ENCODE data around the gene ZNF692.
A peak's percentile ranks its signal among the peaks of the same experiment; 100 is the strongest.

Gene ZNF692

DNA sequence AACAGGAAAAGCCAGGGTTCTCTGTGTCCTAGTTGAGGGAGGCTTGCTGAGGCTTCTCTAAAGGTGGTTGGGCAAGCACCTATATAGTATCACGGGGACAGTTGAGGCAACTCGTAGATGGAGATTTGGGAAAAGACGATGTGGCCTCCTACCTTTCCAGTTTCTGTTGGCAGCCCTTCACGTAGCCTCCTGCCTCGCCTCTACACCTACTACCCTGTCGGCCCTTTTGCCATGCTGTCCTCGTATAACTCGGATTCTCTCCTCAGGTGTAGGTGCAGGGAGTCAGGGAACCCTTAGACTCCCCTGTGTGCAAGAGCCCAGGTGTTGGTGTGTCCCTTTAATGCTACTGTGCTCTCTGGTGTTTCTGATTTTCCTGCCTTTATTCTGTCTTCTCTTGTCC, 10.3 kb downstream of the ZNF692 start:
- Mint-ChIP-seq H3K4me3 (no peak overlapping the region), H3K36me3 (ENCODE audit: low read depth) (peaks cover 25% of the 10 kb centered on the region), H3K27ac (no peak overlapping the region), H3K9me3 (no peaks in the 10 kb centered on the region), H3K27me3 (no peaks in the 10 kb centered on the region), H3K4me1 (no peaks in the 10 kb centered on the region)
- ATAC-seq (no peak), DNase-seq (no peak)

DNA sequence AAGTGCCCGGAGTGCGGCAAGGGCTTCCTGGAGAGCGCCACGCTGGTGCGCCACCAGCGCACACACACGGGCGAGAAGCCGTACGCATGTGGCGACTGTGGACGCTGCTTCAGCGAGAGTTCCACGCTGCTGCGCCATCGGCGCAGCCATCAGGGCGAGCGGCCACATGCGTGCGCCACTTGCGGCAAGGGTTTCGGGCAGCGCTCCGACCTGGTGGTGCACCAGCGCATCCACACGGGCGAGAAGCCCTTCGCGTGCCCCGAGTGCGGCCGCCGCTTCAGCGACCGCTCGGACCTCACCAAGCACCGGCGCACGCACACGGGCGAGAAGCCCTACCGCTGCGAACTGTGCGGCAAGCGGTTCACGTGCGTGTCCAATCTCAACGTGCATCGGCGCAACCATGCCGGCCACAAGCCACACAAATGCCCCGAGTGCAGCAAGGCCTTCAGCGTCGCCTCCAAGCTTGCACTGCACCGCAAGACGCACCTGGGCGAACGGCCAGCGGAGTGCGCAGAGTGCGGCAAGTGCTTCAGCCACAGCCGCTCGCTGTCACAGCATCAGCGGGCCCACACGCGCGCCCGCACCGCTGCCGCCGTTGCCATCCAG, 10.8 kb downstream of the ZNF692 start:
- Mint-ChIP-seq H3K4me3 (no peak overlapping the region), H3K4me1 (no peaks in the 10 kb centered on the region), H3K27me3 (no peaks in the 10 kb centered on the region), H3K9me3 (no peaks in the 10 kb centered on the region), H3K27ac (no peak overlapping the region), H3K36me3 (ENCODE audit: low read depth) (peaks cover 25% of the 10 kb centered on the region)
- DNase-seq, result no peak
- ATAC-seq, result no peak

DNA sequence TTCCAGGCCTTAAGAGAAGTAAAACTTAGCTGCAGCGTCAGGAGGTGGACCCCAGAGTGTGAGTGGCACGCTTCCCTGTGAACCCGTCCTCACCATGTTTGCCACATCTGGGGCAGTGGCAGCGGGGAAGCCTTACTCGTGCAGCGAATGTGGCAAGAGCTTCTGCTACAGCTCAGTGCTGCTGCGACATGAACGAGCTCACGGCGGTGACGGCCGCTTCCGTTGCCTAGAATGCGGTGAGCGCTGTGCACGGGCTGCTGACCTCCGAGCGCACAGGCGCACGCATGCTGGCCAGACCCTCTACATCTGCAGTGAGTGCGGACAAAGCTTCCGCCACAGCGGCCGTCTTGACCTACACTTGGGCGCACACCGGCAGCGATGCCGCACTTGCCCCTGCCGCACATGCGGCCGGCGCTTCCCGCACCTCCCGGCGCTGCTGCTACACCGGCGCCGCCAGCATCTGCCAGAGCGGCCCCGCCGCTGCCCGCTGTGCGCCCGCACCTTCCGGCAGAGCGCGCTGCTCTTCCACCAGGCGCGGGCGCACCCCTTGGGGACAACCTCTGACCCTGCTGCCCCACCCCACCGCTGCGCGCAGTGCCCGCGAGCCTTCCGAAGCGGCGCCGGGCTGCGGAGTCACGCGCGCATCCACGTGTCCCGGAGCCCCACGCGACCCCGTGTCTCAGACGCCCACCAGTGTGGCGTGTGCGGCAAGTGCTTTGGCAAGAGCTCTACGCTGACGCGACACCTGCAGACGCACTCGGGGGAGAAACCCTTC, 11.5 kb downstream of the ZNF692 start:
- Mint-ChIP-seq H3K9me3 (no peaks in the 10 kb centered on the region), H3K27me3 (no peaks in the 10 kb centered on the region), H3K4me3 (no peak overlapping the region), H3K4me1 (no peaks in the 10 kb centered on the region), H3K36me3 (ENCODE audit: low read depth) (peaks cover 25% of the 10 kb centered on the region), H3K27ac (no peak overlapping the region)
- DNase-seq, result no peak
- ATAC-seq, result no peak

DNA sequence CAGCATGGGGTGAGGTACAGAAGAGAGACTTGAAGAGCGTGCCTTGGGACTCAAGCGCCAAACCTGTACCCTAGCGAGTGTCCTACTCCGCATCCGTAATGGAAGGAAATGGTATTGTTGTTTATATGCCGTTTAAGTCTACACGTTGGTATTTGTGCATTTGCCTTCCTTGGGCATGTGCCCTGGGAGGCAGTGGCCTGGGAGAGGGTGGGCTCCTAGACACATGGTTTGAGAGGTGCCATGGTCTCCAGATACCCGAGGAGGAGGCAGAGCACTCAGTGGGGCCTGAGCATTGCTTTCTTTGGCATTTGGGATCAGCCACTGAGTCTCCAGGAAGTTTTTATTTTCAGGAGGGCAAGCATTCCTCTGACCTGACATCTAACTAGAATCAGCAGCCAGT, 14.4 kb downstream of the ZNF692 start:
- Mint-ChIP-seq H3K4me3 (no peak overlapping the region), H3K27ac (no peak overlapping the region), H3K9me3 (no peaks in the 10 kb centered on the region), H3K36me3 (ENCODE audit: low read depth) (peaks cover 23% of the 10 kb centered on the region), H3K4me1 (peaks cover 24% of the 10 kb centered on the region), H3K27me3 (no peaks in the 10 kb centered on the region)
- DNase-seq (no peak), ATAC-seq (no peak)

DNA sequence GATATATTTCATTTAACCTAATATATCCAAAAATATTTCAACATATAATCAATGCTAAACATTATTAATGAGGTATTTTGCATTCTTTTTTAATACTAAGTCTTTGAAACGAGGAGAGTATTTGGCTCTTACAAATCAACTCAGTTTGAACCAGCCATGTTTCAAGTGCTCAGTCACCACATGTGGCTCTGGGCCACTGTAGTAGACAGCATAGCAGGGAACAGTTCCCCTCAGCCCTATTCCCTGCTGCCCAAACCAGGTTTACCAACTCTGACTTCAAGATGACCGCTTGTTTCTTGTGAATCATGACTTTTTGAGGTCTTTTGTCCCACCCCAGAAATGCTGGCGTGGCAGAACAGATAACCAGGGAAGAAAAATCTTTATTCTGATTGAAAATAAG, 15.2 kb downstream of the ZNF692 start:
- DNase-seq (no peak), ATAC-seq (no peak)
- H3K9me3 Mint-ChIP-seq, result no peaks in the 10 kb centered on the region
- peaks cover 30% of the 10 kb centered on the region for H3K4me1 Mint-ChIP-seq
- H3K36me3 Mint-ChIP-seq (ENCODE audit: low read depth), result peaks cover 18% of the 10 kb centered on the region
- no peak overlapping the region for H3K27ac Mint-ChIP-seq
- H3K4me3 Mint-ChIP-seq, result no peak overlapping the region
- H3K27me3 Mint-ChIP-seq, result no peaks in the 10 kb centered on the region

DNA sequence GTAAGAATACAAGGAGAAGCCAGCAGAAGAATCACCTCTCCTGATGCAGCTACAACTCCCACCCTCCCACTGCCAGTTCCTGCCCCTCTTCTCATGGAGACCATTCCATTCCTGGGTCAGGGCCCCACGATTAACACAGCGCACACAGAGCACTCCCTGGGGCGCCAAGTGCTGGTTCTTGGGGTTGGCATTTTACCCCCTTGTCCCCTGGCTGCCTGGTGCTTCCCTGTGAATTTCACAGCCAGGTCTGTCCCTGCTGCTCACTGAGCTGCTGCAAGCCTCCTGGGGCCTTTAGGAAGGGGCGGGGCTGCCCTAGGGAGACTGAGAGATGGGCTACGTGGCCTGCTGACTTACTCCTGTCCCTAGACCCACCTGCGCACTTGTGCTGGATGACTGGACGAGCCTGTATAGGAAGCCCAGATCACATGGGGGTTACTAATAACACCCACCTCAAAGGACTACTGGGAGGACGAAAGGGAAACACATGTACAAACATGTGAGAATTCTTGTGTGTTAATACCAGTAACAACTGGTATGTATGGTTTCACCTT, 16.0 kb downstream of the ZNF692 start:
- ATAC-seq (no peak), DNase-seq (no peak)
- H3K4me1 Mint-ChIP-seq, result peaks cover 30% of the 10 kb centered on the region
- H3K36me3 Mint-ChIP-seq (ENCODE audit: low read depth), result peaks cover 13% of the 10 kb centered on the region
- no peak overlapping the region for H3K4me3 Mint-ChIP-seq
- H3K27me3 Mint-ChIP-seq, result no peaks in the 10 kb centered on the region
- H3K9me3 Mint-ChIP-seq, result no peaks in the 10 kb centered on the region
- H3K27ac Mint-ChIP-seq, result no peak overlapping the region

DNA sequence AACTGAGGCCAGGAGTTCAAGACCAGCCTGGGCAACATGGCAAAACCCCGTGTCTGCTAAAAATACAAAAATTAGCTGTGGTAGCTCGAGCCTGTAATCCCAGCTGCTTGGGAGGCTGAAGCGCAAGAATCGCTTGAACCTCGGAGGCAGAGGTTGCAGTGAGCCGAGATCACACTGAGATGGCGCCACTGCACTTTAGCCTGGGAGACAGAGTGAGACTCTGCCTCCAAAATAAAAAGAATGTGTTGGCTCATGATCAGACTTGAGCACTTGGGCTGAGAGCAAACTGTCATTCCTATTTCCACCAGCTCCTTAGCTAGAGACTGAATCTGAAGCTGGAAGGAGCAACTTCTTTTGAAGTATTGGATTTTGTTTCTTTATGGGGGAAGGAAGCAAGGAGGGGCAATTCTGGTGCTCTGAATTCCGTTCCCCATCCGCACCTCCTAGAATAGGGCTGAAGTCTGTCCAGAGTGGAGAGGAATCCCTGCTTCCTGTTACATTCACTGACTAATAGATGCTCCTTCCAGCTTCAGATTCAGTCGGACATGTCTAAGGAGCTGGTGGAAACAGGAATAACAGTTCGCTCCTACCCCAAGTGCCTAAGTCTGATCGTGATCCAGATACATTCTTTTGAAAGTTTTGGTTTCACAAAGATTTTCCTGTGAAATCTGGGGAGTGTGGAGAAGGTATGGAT, 17.0 kb downstream of the ZNF692 start:
- H3K27me3 Mint-ChIP-seq, result no peaks in the 10 kb centered on the region
- ATAC-seq (no peak), DNase-seq (peak; percentile 30)
- peaks cover 32% of the 10 kb centered on the region for H3K4me1 Mint-ChIP-seq
- H3K4me3 Mint-ChIP-seq, result no peak overlapping the region
- H3K36me3 Mint-ChIP-seq (ENCODE audit: low read depth), result peaks cover 11% of the 10 kb centered on the region
- no peaks in the 10 kb centered on the region for H3K9me3 Mint-ChIP-seq
- peak overlapping the region; percentile 13 for H3K27ac Mint-ChIP-seq

DNA sequence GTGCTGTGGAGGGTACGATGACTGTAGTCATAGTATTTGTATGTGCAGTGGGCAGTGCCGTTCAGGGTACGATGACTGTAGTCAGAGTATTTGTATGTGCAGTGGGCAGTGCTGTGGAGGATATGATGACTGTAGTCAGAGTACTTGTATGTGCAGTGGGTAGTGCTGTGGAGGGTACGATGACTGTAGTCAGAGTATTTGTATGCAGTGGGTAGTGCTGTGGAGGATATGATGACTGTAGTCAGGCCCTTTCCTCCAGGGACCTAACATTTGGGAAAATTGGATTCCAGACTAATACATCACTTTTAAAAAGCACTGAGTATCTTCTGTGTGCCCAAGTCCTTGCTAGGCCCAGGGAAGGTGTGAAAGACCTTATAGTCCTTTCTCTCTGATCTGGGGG, 17.9 kb downstream of the ZNF692 start:
- no peak for DNase-seq
- Mint-ChIP-seq H3K4me1 (peaks cover 32% of the 10 kb centered on the region), H3K27ac (no peak overlapping the region), H3K36me3 (ENCODE audit: low read depth) (peaks cover 8% of the 10 kb centered on the region), H3K4me3 (no peak overlapping the region), H3K9me3 (no peaks in the 10 kb centered on the region), H3K27me3 (no peaks in the 10 kb centered on the region)
- no peak for ATAC-seq

DNA sequence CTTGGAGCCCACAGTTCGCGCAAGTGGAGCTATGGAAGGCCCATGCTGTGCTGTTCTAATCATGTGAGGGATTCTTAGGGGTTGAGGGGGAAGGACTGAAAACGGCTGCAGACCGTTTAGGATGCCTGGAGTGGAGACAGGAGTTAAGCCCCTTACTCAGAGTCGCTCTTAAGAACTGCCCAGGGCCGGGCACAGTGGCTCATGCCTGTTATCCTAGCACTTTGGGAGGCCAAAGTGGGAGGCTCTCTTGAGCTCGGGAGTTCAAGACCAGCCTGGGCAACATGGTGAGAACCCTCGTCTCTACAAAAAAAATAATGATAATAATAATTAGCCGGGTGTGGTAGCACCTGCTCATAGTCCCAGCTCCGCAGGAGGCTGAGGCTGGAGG, 19.7 kb downstream of the ZNF692 start:
- Mint-ChIP-seq H3K36me3 (ENCODE audit: low read depth) (peaks cover under 1% of the 10 kb centered on the region), H3K9me3 (no peaks in the 10 kb centered on the region), H3K27me3 (no peaks in the 10 kb centered on the region), H3K27ac (no peak overlapping the region), H3K4me1 (peaks cover 32% of the 10 kb centered on the region), H3K4me3 (no peak overlapping the region)
- ATAC-seq (no peak), DNase-seq (no peak)

DNA sequence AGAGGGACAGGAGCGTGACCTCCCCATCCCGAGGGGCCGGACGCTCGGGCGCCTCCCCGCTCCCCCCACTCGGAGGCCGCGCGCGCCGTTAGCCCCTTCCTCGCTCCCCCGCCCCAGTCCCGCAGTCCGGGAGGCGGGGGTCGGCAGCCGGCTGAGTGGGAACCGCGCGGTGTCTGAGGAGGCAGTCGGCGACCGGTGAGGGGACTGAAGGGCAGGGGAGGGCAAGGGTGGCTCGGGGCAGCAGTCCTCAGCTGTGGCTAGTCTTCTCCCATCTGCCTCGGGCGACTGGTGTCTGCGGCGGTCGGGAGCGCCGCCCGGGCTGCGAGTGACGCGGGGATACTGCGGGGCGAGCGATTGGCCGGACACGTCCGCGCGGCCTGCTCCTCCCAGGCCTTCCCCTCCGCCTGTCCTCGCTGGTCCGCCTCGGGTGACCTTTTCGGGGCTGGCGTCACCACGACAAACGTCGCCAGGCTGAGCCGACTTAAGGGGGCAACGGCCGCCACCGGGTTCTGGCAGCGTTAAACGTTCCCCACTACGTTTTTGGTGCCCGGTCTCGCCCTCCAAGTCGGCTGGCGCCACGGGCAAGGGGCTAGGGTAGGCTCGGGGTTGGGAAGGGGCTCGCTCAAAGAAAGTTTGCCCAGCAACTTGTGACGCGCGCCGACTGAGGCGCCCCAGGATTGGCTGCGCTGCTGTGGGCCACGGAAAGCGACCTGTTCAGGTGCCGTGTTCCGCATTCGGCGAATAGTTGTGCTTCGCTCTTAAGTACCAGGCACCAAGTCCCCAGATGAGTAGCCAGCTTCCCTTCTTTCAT, 20.3 kb downstream of the ZNF692 start:
- no peak overlapping the region for H3K27ac Mint-ChIP-seq
- H3K36me3 Mint-ChIP-seq (ENCODE audit: low read depth), result no peaks in the 10 kb centered on the region
- no peak overlapping the region for H3K4me3 Mint-ChIP-seq
- DNase-seq, result peak; percentile 81
- H3K9me3 Mint-ChIP-seq, result no peaks in the 10 kb centered on the region
- peak; percentile 69 for ATAC-seq
- peaks cover 32% of the 10 kb centered on the region for H3K4me1 Mint-ChIP-seq
- no peaks in the 10 kb centered on the region for H3K27me3 Mint-ChIP-seq

DNA sequence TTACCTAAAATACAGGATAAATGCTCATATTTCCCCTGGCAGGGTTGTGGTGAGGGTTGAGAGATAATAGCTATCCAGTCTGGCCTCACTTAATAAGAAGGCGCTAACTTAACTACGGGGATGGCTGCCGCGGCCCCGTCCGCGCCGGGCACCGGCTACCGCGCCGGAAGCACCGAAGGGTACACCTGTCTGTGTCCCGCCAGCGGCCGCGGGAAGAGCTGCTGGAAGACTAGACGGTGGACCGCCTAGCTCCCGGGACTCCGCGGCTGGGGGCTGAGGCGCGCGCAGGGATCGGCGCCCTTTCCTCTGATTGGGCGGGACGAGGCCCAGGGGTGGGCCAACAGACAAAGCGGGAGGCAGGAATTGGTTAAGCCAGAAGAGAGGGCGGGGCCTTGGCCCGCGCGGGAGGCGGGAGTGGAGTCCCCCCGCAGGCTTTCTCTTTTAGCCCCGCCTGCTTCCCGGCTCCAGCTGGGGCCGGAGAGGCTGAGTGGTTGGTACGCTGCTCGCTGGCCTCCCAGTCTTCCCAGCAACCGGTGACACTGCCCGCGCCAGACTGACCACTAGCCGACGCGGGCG, 21.0 kb downstream of the ZNF692 start, which contains the start of gene ZNF672:
ZNF672 (plus strand) TSS at position 444 of the 576 bp plus-strand sequence. CDS start 9,051 bp downstream, outside the sequence.
- no peaks in the 10 kb centered on the region for H3K36me3 Mint-ChIP-seq (ENCODE audit: low read depth)
- peaks cover 3% of the 10 kb centered on the region for H3K27me3 Mint-ChIP-seq
- H3K4me3 Mint-ChIP-seq, result no peak within 1 kb of the TSS
- no peak within 1 kb of the TSS for H3K27ac Mint-ChIP-seq
- ATAC-seq (peak; percentile 86), DNase-seq (peak; percentile 93)
- H3K9me3 Mint-ChIP-seq, result no peaks in the 10 kb centered on the region
- H3K4me1 Mint-ChIP-seq, result peaks cover 32% of the 10 kb centered on the region

DNA sequence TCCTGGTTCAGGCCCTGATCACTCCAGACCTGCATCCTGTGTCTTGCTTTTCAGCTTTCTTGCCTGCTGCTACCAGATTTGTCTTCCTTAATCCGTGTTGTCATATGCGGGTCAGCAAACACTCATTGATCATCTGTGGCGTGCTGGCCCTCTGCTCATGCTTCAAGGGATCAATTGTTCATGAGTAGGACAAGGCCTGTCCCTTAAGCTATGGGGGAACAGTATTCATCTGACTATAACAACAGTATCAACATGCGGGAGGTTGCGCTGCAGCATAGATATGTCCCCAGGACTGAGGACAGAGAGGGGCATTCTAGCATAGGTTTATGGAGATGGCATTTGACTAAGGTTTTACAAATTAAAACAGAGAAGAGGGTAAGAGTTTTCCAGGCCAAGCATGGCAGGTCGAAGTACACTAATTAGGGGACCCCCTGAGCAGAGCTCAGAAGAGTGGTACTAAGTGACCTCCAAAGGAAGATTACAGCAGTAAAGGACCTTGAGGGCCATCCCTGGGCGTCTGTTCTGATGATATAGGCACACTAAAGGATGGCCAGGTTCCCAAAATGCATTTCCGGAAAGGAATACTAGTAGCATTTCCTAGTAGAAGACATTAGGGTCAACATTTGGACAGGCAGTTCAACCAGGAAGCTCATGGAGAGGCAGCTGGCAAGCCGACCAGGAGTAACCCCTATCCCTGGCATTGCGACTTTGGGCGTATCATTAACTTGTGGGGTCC, 21.7 kb downstream of the ZNF692 start:
- Mint-ChIP-seq H3K27me3 (peaks cover 3% of the 10 kb centered on the region), H3K4me1 (peaks cover 31% of the 10 kb centered on the region), H3K9me3 (no peaks in the 10 kb centered on the region), H3K27ac (no peak overlapping the region), H3K36me3 (ENCODE audit: low read depth) (no peaks in the 10 kb centered on the region), H3K4me3 (no peak overlapping the region)
- ATAC-seq, result no peak
- no peak for DNase-seq

DNA sequence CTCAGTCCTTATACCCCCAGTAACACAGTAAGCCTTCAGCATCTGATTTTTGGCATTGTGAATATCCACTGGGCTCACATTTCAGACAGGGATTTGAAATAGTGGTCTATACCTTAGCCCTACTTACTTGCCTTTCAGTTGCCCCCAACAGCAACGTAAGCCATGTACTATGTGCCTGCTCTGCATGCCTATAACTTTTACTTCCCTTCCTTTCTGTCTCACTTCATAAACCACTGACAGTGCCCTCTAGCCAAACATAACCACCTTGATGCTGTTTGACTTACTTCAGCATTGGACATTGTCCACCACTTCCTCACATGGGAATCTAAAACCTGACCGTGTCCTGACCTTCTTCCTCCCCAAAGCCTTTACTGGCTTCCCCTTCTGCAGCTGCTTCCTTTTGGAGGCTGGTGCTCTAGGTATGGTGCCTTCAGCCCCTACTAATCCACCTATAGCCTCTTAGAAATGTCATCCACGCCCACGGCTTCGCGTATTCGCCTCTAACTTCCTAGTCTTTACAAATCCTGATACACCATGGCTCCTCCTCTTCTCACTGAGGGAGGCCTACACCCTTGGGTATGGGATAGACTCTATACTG, 24.4 kb downstream of the ZNF692 start:
- H3K27ac Mint-ChIP-seq, result no peak overlapping the region

More for the DNA sequence above, 24.4 kb downstream of the ZNF692 start:
- Mint-ChIP-seq H3K27me3 (peaks cover 3% of the 10 kb centered on the region), H3K36me3 (ENCODE audit: low read depth) (no peaks in the 10 kb centered on the region), H3K9me3 (no peaks in the 10 kb centered on the region), H3K4me1 (peaks cover 7% of the 10 kb centered on the region), H3K4me3 (no peak overlapping the region)
- DNase-seq (peak; percentile 36), ATAC-seq (no peak)
